ENCODE measurements around the gene EVL.

The EVL gene

GRCh38 chr14:100117633-100118395 is 52.6 kb downstream of the EVL start:
- H3K9ac ChIP-seq (ENCODE audit: insufficient read length, low read depth) = no peak overlapping the region
- no peaks in the 10 kb centered on the region for H3K27me3 ChIP-seq (ENCODE audit: insufficient read depth, insufficient read length)
- H3K4me1 ChIP-seq (ENCODE audit: insufficient read depth, insufficient read length) = peaks cover 7% of the 10 kb centered on the region
- no peak for DNase-seq (ENCODE audit: low read depth, low spot score)
- H3K9me3 ChIP-seq (ENCODE audit: insufficient read depth, low read length) = no peaks in the 10 kb centered on the region
- H3K36me3 ChIP-seq (ENCODE audit: insufficient read depth, insufficient read length, low read length) = no peaks in the 10 kb centered on the region
- no peak overlapping the region for H3K4me3 ChIP-seq (ENCODE audit: insufficient read length, low read depth)
- TF ChIP-seq SUZ12 (IDR thresholded peaks at IDR 0.05; ENCODE audit: extremely low read depth, insufficient read depth, insufficient read length) = no peak
- TF ChIP-seq YY1 (IDR thresholded peaks at IDR 0.05; ENCODE audit: insufficient read depth, insufficient read length) = no peak
- TF ChIP-seq ZNF274 (IDR thresholded peaks at IDR 0.05; ENCODE audit: low read depth, low read length) = no peak

GRCh38 chr14:100118396-100119011 is 53.3 kb downstream of the EVL start:
- TF ChIP-seq ZNF274 (IDR thresholded peaks at IDR 0.05; ENCODE audit: low read depth, low read length) (no peak), YY1 (IDR thresholded peaks at IDR 0.05; ENCODE audit: insufficient read depth, insufficient read length) (no peak), SUZ12 (IDR thresholded peaks at IDR 0.05; ENCODE audit: extremely low read depth, insufficient read depth, insufficient read length) (no peak)
- H3K4me1 ChIP-seq (ENCODE audit: insufficient read depth, insufficient read length) = peaks cover 4% of the 10 kb centered on the region
- no peaks in the 10 kb centered on the region for H3K27me3 ChIP-seq (ENCODE audit: insufficient read depth, insufficient read length)
- no peak overlapping the region for H3K9ac ChIP-seq (ENCODE audit: insufficient read length, low read depth)
- H3K36me3 ChIP-seq (ENCODE audit: insufficient read depth, insufficient read length, low read length) = no peaks in the 10 kb centered on the region
- H3K9me3 ChIP-seq (ENCODE audit: insufficient read depth, low read length) = no peaks in the 10 kb centered on the region
- no peak overlapping the region for H3K4me3 ChIP-seq (ENCODE audit: insufficient read length, low read depth)
- no peak for DNase-seq (ENCODE audit: low read depth, low spot score)

GRCh38 chr14:100119251-100119650 is 54.0 kb downstream of the EVL start:
- no peak overlapping the region for H3K4me3 ChIP-seq (ENCODE audit: insufficient read length, low read depth)
- no peaks in the 10 kb centered on the region for H3K27me3 ChIP-seq (ENCODE audit: insufficient read depth, insufficient read length)
- peaks cover 4% of the 10 kb centered on the region for H3K36me3 ChIP-seq (ENCODE audit: insufficient read depth, insufficient read length, low read length)
- TF ChIP-seq SUZ12 (IDR thresholded peaks at IDR 0.05; ENCODE audit: extremely low read depth, insufficient read depth, insufficient read length) = no peak
- no peak for TF ChIP-seq ZNF274 (IDR thresholded peaks at IDR 0.05; ENCODE audit: low read depth, low read length)
- TF ChIP-seq YY1 (IDR thresholded peaks at IDR 0.05; ENCODE audit: insufficient read depth, insufficient read length) = no peak
- H3K9me3 ChIP-seq (ENCODE audit: insufficient read depth, low read length) = no peaks in the 10 kb centered on the region
- no peak for DNase-seq (ENCODE audit: low read depth, low spot score)
- peaks cover 4% of the 10 kb centered on the region for H3K4me1 ChIP-seq (ENCODE audit: insufficient read depth, insufficient read length)
- H3K9ac ChIP-seq (ENCODE audit: insufficient read length, low read depth) = no peak overlapping the region

- DNase-seq (ENCODE audit: low read depth, low spot score) = no peak
- Histone ChIP-seq H3K4me3 (ENCODE audit: insufficient read length, low read depth) (no peak overlapping the region), H3K9me3 (ENCODE audit: insufficient read depth, low read length) (no peaks in the 10 kb centered on the region), H3K36me3 (ENCODE audit: insufficient read depth, insufficient read length, low read length) (peaks cover 7% of the 10 kb centered on the region), H3K27me3 (ENCODE audit: insufficient read depth, insufficient read length) (no peaks in the 10 kb centered on the region), H3K4me1 (ENCODE audit: insufficient read depth, insufficient read length) (peaks cover 4% of the 10 kb centered on the region), H3K9ac (ENCODE audit: insufficient read length, low read depth) (no peak overlapping the region)
- TF ChIP-seq ZNF274 (IDR thresholded peaks at IDR 0.05; ENCODE audit: low read depth, low read length) = no peak
- TF ChIP-seq YY1 (IDR thresholded peaks at IDR 0.05; ENCODE audit: insufficient read depth, insufficient read length) = no peak
- no peak for TF ChIP-seq SUZ12 (IDR thresholded peaks at IDR 0.05; ENCODE audit: extremely low read depth, insufficient read depth, insufficient read length)
Observed at GRCh38 chr14:100120522-100121269, 55.5 kb downstream of the EVL start.

- Histone ChIP-seq H3K9ac (ENCODE audit: insufficient read length, low read depth) (no peak overlapping the region), H3K36me3 (ENCODE audit: insufficient read depth, insufficient read length, low read length) (peaks cover 10% of the 10 kb centered on the region), H3K27me3 (ENCODE audit: insufficient read depth, insufficient read length) (no peaks in the 10 kb centered on the region), H3K4me1 (ENCODE audit: insufficient read depth, insufficient read length) (peaks cover 4% of the 10 kb centered on the region), H3K4me3 (ENCODE audit: insufficient read length, low read depth) (no peak overlapping the region), H3K9me3 (ENCODE audit: insufficient read depth, low read length) (no peaks in the 10 kb centered on the region)
- DNase-seq (ENCODE audit: low read depth, low spot score) = no peak
- TF ChIP-seq SUZ12 (IDR thresholded peaks at IDR 0.05; ENCODE audit: extremely low read depth, insufficient read depth, insufficient read length) (no peak), ZNF274 (IDR thresholded peaks at IDR 0.05; ENCODE audit: low read depth, low read length) (no peak), YY1 (IDR thresholded peaks at IDR 0.05; ENCODE audit: insufficient read depth, insufficient read length) (no peak)
Observed at GRCh38 chr14:100121643-100122480, 56.6 kb downstream of the EVL start.

GRCh38 chr14:100122481-100123223 is 57.4 kb downstream of the EVL start:
- Histone ChIP-seq H3K4me3 (ENCODE audit: insufficient read length, low read depth) (no peak overlapping the region), H3K4me1 (ENCODE audit: insufficient read depth, insufficient read length) (peaks cover 4% of the 10 kb centered on the region), H3K36me3 (ENCODE audit: insufficient read depth, insufficient read length, low read length) (peaks cover 16% of the 10 kb centered on the region), H3K27me3 (ENCODE audit: insufficient read depth, insufficient read length) (no peaks in the 10 kb centered on the region), H3K9me3 (ENCODE audit: insufficient read depth, low read length) (no peaks in the 10 kb centered on the region), H3K9ac (ENCODE audit: insufficient read length, low read depth) (no peak overlapping the region)
- TF ChIP-seq ZNF274 (IDR thresholded peaks at IDR 0.05; ENCODE audit: low read depth, low read length) (no peak), YY1 (IDR thresholded peaks at IDR 0.05; ENCODE audit: insufficient read depth, insufficient read length) (no peak), SUZ12 (IDR thresholded peaks at IDR 0.05; ENCODE audit: extremely low read depth, insufficient read depth, insufficient read length) (no peak)
- no peak for DNase-seq (ENCODE audit: low read depth, low spot score)
